Measurements from ENCODE around the gene KHNYN. TPM values are rescaled to one million over a fixed set of nuclear protein-coding genes. Genes with fewer than 3 reads are reported as not detected.

The KHNYN gene
- total RNA-seq, 1 donor from 2014 or later: 73.4 TPM

Other genes starting within 250 kb of the KHNYN start
- 17.7 TPM for gene IPO4, start 241.1 kb upstream of the KHNYN start, total RNA-seq
- 40.8 TPM for gene TM9SF1, start 234.5 kb upstream of the KHNYN start, total RNA-seq
- gene TSSK4, start 224.3 kb upstream of the KHNYN start, total RNA-seq: not detected
- 56.4 TPM for gene CHMP4A, start 216.5 kb upstream of the KHNYN start, total RNA-seq
- 13.8 TPM for gene MDP1, start 213.9 kb upstream of the KHNYN start, total RNA-seq
- gene NEDD8, start 197.6 kb upstream of the KHNYN start, total RNA-seq: 132 TPM
- gene GMPR2, start 197.0 kb upstream of the KHNYN start, total RNA-seq: 52.0 TPM
- 81.1 TPM for gene TINF2, start 187.3 kb upstream of the KHNYN start, total RNA-seq
- 13.2 TPM for gene TGM1, start 166.8 kb upstream of the KHNYN start, total RNA-seq
- gene RABGGTA, start 158.4 kb upstream of the KHNYN start, total RNA-seq: 31.9 TPM
- 27.7 TPM for gene DHRS1, start 130.2 kb upstream of the KHNYN start, total RNA-seq
- gene NOP9, start 130.1 kb upstream of the KHNYN start, total RNA-seq: 21.4 TPM
- gene CIDEB, start 122.0 kb upstream of the KHNYN start, total RNA-seq: 17.3 TPM
- gene LTB4R2, start 119.8 kb upstream of the KHNYN start, total RNA-seq: 5.6 TPM
- 6.7 TPM for gene LTB4R, start 118.5 kb upstream of the KHNYN start, total RNA-seq
- gene ADCY4, start 94.9 kb upstream of the KHNYN start, total RNA-seq: 68.1 TPM
- gene RIPK3, start 90.0 kb upstream of the KHNYN start, total RNA-seq: 8.9 TPM
- 78.9 TPM for gene NFATC4, start 61.8 kb upstream of the KHNYN start, total RNA-seq
- gene NYNRIN, start 31.0 kb upstream of the KHNYN start, total RNA-seq: 20.0 TPM
- gene CBLN3, start 286 bp upstream of the KHNYN start, total RNA-seq: 7.0 TPM
- gene SDR39U1, start 12.8 kb downstream of the KHNYN start, total RNA-seq: 43.9 TPM
- 2.3 TPM for gene CMA1, start 78.3 kb downstream of the KHNYN start, total RNA-seq
- 6.3 TPM for gene CTSG, start 146.3 kb downstream of the KHNYN start, total RNA-seq
- 1.6 TPM for gene GZMH, start 179.7 kb downstream of the KHNYN start, total RNA-seq
- gene GZMB, start 204.2 kb downstream of the KHNYN start, total RNA-seq: 3.1 TPM

Data from sciatic nerve (tissue), 1 donor.